ENCODE data around the gene TAB2.

DNA sequence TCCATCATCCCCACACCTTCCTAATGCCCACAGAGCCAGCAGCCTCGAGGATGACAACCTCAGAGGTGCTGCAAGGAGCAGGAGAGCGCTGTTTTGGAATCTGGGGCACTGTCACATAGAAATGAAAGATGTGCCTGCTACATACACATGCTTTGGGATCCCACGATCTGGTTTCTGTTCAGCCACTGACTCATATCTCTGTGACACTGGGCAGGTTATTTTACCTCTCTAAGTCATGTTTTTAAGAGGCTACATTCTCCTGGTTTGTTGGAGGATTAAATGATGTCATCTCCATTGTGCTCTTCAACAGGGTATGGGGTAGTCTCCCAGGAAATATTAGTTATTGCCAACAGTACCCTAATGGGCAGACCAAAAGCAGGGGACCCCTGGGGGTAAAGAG lies 32.6 kb upstream of the TAB2 start:
- TF ChIP-seq, protein P1, sequence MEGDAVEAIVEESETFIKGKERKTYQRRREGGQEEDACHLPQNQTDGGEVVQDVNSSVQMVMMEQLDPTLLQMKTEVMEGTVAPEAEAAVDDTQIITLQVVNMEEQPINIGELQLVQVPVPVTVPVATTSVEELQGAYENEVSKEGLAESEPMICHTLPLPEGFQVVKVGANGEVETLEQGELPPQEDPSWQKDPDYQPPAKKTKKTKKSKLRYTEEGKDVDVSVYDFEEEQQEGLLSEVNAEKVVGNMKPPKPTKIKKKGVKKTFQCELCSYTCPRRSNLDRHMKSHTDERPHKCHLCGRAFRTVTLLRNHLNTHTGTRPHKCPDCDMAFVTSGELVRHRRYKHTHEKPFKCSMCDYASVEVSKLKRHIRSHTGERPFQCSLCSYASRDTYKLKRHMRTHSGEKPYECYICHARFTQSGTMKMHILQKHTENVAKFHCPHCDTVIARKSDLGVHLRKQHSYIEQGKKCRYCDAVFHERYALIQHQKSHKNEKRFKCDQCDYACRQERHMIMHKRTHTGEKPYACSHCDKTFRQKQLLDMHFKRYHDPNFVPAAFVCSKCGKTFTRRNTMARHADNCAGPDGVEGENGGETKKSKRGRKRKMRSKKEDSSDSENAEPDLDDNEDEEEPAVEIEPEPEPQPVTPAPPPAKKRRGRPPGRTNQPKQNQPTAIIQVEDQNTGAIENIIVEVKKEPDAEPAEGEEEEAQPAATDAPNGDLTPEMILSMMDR (conservative IDR thresholded peaks at IDR 0.05) = no peak
- no peak for TF ChIP-seq EZH2 (IDR thresholded peaks at IDR 0.05; ENCODE audit: low read depth)

All from PC-9 (cell line).